ENCODE measurements around the gene CEMIP2.

CEMIP2 gene

DNA sequence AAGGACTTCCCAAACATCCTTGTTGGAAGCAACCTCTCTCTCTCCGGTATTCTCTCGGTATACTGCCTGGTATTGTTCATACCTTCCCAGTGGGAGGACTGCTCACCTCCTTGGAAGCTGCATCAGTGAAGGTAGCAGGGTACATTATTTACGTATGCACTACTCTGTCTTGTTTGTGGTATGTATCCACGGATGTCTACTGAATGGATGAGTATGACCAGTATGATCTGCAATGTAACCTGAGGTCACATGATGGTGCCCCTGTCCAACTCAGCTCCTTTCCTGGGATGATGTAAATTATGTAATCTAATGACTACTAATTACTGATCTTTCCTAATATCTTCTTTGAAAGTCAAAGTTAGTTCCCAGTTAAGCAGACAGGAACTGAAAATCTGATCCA is 32.1 kb downstream of the CEMIP2 start:
- ATAC-seq (ENCODE audit: low read depth) (no peak), DNase-seq (ENCODE audit: low spot score) (no peak)
- H3K4me1 ChIP-seq (ENCODE audit: insufficient read depth, poor library complexity, severe bottlenecking), result peaks cover 6% of the 10 kb centered on the region
- peaks cover 31% of the 10 kb centered on the region for H3K36me3 ChIP-seq (ENCODE audit: low read depth)
- no peak overlapping the region for H3K4me3 ChIP-seq (ENCODE audit: severe bottlenecking)
- H3K27me3 ChIP-seq (ENCODE audit: insufficient read depth, poor library complexity, severe bottlenecking), result no peaks in the 10 kb centered on the region
- H3K27ac ChIP-seq (ENCODE audit: poor library complexity, severe bottlenecking), result no peak overlapping the region
- no peaks in the 10 kb centered on the region for H3K9me3 ChIP-seq (ENCODE audit: severe bottlenecking)
- TF ChIP-seq, protein P1, sequence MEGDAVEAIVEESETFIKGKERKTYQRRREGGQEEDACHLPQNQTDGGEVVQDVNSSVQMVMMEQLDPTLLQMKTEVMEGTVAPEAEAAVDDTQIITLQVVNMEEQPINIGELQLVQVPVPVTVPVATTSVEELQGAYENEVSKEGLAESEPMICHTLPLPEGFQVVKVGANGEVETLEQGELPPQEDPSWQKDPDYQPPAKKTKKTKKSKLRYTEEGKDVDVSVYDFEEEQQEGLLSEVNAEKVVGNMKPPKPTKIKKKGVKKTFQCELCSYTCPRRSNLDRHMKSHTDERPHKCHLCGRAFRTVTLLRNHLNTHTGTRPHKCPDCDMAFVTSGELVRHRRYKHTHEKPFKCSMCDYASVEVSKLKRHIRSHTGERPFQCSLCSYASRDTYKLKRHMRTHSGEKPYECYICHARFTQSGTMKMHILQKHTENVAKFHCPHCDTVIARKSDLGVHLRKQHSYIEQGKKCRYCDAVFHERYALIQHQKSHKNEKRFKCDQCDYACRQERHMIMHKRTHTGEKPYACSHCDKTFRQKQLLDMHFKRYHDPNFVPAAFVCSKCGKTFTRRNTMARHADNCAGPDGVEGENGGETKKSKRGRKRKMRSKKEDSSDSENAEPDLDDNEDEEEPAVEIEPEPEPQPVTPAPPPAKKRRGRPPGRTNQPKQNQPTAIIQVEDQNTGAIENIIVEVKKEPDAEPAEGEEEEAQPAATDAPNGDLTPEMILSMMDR (IDR thresholded peaks at IDR 0.05; ENCODE audit: poor library complexity, severe bottlenecking), result no peak

DNA sequence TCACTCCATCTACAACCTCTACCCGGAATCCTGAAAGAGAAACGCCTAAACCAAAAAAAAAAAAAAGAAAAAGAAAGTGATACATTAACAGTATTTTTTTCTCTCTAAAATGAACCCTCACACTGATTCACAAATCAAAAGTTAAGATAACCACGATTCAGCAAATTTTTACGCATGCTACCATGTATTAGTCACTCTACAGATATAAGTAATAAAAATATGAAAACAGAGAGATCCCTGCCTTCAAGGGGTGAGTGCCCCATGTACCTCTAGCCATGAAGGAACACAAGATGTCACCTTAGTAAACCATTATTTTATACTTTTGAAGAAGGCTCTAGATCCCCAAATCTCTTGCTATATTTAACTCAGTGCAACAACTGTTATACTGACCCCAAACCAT is 33.4 kb downstream of the CEMIP2 start:
- Histone ChIP-seq H3K36me3 (ENCODE audit: low read depth) (peaks cover 42% of the 10 kb centered on the region), H3K27ac (ENCODE audit: poor library complexity, severe bottlenecking) (no peak overlapping the region), H3K4me3 (ENCODE audit: severe bottlenecking) (no peak overlapping the region), H3K27me3 (ENCODE audit: insufficient read depth, poor library complexity, severe bottlenecking) (no peaks in the 10 kb centered on the region), H3K4me1 (ENCODE audit: insufficient read depth, poor library complexity, severe bottlenecking) (peaks cover 11% of the 10 kb centered on the region), H3K9me3 (ENCODE audit: severe bottlenecking) (no peaks in the 10 kb centered on the region)
- DNase-seq (ENCODE audit: low spot score), result no peak
- no peak for ATAC-seq (ENCODE audit: low read depth)
- TF ChIP-seq, protein P1 (IDR thresholded peaks at IDR 0.05; ENCODE audit: poor library complexity, severe bottlenecking), result no peak

DNA sequence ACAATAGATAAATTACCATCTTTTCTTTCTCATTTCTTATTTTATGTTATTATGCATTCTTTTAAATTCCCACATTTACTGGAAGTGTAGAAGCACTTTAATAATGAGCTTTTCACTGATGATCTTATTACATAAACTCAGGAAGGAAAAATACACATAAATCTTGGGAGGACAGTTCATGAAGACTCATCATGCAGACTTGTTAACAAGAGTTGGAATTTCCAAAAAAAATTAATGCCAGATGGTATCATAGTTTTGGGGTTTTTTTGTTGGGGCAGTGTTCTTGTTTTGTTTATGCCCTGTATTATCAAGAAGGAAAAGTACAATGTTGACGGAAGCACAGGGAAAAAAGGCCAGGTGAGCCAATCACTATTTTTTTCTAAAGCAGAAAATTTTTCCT is 35.1 kb downstream of the CEMIP2 start:
- Histone ChIP-seq H3K4me1 (ENCODE audit: insufficient read depth, poor library complexity, severe bottlenecking) (peaks cover 15% of the 10 kb centered on the region), H3K4me3 (ENCODE audit: severe bottlenecking) (no peak overlapping the region), H3K9me3 (ENCODE audit: severe bottlenecking) (no peaks in the 10 kb centered on the region), H3K36me3 (ENCODE audit: low read depth) (peaks cover 51% of the 10 kb centered on the region), H3K27ac (ENCODE audit: poor library complexity, severe bottlenecking) (no peak overlapping the region), H3K27me3 (ENCODE audit: insufficient read depth, poor library complexity, severe bottlenecking) (no peaks in the 10 kb centered on the region)
- TF ChIP-seq, protein P1 (IDR thresholded peaks at IDR 0.05; ENCODE audit: poor library complexity, severe bottlenecking), result no peak
- no peak for DNase-seq (ENCODE audit: low spot score)
- no peak for ATAC-seq (ENCODE audit: low read depth)

DNA sequence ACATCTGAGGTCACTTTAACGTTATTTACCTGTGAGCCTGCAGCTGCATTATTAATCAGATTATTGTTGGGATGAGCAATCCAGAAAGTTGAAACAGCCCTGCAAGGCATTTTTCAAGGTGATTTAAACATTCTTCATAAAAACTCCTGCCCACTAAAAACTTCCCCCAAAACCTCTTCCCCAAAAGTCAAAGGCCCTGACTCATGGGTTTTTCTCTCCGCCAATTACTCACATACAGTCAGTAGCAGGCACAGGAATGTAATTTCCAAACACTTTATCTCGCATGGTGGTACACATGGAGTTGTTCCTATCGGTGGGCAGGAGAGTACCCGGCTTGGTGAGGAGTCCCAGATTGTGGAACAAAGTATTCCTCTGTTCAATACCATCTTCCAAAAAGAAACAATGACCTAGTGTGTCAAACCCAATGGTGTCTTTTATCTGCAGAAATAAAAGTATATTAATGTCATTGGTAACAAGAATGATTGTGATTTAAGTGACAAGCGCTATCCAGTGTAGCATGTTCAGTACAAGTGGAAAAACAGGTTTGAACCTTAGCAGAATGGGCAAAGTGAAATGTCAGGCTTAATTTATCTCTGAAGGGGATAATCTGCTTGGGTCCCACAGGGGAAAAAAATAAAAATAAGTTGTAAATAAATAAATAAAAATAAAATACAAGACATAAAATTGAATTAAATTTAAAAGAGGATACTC is 38.3 kb downstream of the CEMIP2 start:
- ATAC-seq (ENCODE audit: low read depth), result peak; percentile 37; the same call in 2 of the 3 replicates
- Histone ChIP-seq H3K27ac (ENCODE audit: poor library complexity, severe bottlenecking) (peak overlapping the region; percentile 49), H3K27me3 (ENCODE audit: insufficient read depth, poor library complexity, severe bottlenecking) (no peaks in the 10 kb centered on the region), H3K4me3 (ENCODE audit: severe bottlenecking) (no peak overlapping the region), H3K9me3 (ENCODE audit: severe bottlenecking) (no peaks in the 10 kb centered on the region), H3K4me1 (ENCODE audit: insufficient read depth, poor library complexity, severe bottlenecking) (peaks cover 34% of the 10 kb centered on the region), H3K36me3 (ENCODE audit: low read depth) (peaks cover 72% of the 10 kb centered on the region)
- TF ChIP-seq, protein P1 (IDR thresholded peaks at IDR 0.05; ENCODE audit: poor library complexity, severe bottlenecking), result no peak
- DNase-seq (ENCODE audit: low spot score), result no peak

DNA sequence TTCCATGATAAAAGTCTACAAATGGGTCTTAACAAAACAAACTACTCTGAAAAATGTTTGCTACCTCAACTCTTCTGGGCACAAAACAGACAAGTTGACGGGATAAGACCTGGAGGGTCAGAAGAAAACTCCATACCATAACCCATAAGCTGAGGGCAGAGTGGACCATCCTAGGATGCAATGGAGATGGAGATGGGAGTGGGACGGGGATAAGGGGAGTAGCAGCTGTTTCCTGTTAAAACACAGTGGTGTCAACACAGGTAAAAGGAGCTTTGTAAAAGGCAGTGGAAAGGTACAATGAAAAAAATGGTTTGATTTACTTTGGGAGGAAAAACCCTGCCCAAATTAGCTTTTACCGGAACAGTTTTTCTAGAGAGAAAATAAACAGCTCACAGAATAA is 41.6 kb downstream of the CEMIP2 start:
- ATAC-seq (ENCODE audit: low read depth), result no peak
- Histone ChIP-seq H3K9me3 (ENCODE audit: severe bottlenecking) (no peaks in the 10 kb centered on the region), H3K27me3 (ENCODE audit: insufficient read depth, poor library complexity, severe bottlenecking) (no peaks in the 10 kb centered on the region), H3K27ac (ENCODE audit: poor library complexity, severe bottlenecking) (peak overlapping the region; percentile 83), H3K4me3 (ENCODE audit: severe bottlenecking) (no peak overlapping the region), H3K4me1 (ENCODE audit: insufficient read depth, poor library complexity, severe bottlenecking) (peaks cover 31% of the 10 kb centered on the region), H3K36me3 (ENCODE audit: low read depth) (peaks cover 78% of the 10 kb centered on the region)
- TF ChIP-seq, protein P1 (IDR thresholded peaks at IDR 0.05; ENCODE audit: poor library complexity, severe bottlenecking), result no peak
- no peak for DNase-seq (ENCODE audit: low spot score)
